Endothelial cell of umbilical vein (primary cell): ENCODE measurements around the gene DNAJC12.
"Not testable (repeated sequence)": the region's sequence is repeated elsewhere in the genome, so short reads cannot be mapped to it uniquely, and the experiment has no call there.

Experiments
- EZH2 ChIP-seq: IDR thresholded peaks from 2 replicates; pipeline ENCODE4 v1.6.1; 2012; ENCODE audit warnings: borderline replicate concordance, low read depth, mild to moderate bottlenecking, moderate library complexity, low read length, inconsistent platforms; ENCODE audit not compliant: severe bottlenecking
- POLR2AphosphoS5 ChIP-seq: IDR thresholded peaks from 2 replicates; pipeline ENCODE4 v1.6.1; 2012; ENCODE audit warnings: low read depth, mild to moderate bottlenecking, control low read depth, low read length, moderate library complexity; ENCODE audit not compliant: insufficient read depth
- TF ChIP-seq, protein P1 (sequence below), 2 donors: IDR thresholded peaks; 1 replicate in 1 of 2; 2 replicates in 1 of 2; pipeline ENCODE4 v1.5.1; 2011; ENCODE audit warnings: low read length in 2 of 2, mild to moderate bottlenecking in 2 of 2, moderate library complexity in 2 of 2, control low read depth in 1 of 2, inconsistent platforms in 1 of 2, low read depth in 1 of 2; ENCODE audit not compliant: insufficient read depth in 1 of 2; ENCODE audit errors: extremely low read depth in 1 of 2

DNA sequence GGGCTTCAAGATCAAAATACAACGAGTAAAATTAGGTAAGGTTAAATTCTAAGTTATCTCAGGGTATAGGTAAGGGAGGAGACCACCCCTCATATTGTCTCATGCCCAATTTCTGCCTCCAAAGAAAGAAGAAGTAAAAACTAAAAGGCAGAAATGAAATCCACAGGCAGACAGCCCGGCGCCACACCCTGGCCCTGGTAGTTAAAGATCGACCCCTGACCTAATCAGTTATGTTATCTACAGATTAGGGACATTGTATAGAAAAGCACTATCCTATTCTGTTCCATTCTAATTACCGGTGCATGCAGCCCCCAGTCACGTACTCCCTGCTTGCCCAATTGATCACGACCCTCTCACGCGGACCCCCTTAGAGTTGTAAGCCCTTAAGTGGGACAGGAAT, 75.4 kb downstream of the DNAJC12 start:
- TF ChIP-seq POLR2AphosphoS5, EZH2: not testable (repeated sequence)
- TF ChIP-seq, protein P1, sequence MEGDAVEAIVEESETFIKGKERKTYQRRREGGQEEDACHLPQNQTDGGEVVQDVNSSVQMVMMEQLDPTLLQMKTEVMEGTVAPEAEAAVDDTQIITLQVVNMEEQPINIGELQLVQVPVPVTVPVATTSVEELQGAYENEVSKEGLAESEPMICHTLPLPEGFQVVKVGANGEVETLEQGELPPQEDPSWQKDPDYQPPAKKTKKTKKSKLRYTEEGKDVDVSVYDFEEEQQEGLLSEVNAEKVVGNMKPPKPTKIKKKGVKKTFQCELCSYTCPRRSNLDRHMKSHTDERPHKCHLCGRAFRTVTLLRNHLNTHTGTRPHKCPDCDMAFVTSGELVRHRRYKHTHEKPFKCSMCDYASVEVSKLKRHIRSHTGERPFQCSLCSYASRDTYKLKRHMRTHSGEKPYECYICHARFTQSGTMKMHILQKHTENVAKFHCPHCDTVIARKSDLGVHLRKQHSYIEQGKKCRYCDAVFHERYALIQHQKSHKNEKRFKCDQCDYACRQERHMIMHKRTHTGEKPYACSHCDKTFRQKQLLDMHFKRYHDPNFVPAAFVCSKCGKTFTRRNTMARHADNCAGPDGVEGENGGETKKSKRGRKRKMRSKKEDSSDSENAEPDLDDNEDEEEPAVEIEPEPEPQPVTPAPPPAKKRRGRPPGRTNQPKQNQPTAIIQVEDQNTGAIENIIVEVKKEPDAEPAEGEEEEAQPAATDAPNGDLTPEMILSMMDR (IDR thresholded peaks at IDR 0.05; ENCODE audit: extremely low read depth in 1 of 2, insufficient read depth in 1 of 2, low read depth in 1 of 2, low read length in 2 of 2) = not testable (repeated sequence)
